SKM-1 (cell line): ENCODE results near the gene PROB1.

Experiments used
- DNase-seq: peaks from one replicate; lab custom pipeline; 2025; ENCODE audit not compliant: unreplicated experiment; lab: John Stamatoyannopoulos, UW

The PROB1 gene

DNA sequence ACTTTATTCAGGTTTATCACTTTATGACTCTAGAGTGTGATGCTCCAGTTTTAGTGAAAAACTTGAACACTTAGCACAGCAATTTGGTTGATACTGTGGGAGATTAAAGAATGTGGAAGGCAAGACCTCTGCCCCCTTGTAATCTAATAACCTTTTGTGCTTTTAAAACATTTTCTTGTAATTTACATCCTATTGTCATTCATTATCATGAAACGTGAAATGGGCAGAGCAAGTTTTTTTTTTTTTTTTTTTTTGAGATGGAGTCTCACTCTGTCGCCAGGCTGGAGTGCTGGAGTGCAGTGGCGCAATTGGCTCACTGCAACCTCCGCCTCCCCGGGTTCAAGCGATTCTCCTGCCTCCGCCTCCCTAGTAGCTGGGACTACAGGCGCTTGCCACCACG, 51.4 kb downstream of the PROB1 start:
- DNase-seq: no peak

DNA sequence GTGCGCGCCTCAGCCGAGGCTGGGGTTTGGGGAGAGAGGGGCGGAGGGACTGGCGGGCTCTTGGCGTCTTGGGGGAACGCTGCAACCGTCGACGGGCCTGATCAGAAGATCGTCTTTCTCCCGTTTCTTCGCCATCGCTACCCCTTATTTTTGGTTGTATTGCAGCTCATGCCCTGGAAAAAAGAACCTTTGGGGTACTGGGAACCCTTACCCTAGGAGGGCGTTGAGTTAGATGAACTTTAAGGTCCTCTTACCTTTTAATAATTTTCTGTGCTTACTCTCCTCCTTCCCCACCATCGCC, 52.5 kb downstream of the PROB1 start:
- no peak for DNase-seq

DNA sequence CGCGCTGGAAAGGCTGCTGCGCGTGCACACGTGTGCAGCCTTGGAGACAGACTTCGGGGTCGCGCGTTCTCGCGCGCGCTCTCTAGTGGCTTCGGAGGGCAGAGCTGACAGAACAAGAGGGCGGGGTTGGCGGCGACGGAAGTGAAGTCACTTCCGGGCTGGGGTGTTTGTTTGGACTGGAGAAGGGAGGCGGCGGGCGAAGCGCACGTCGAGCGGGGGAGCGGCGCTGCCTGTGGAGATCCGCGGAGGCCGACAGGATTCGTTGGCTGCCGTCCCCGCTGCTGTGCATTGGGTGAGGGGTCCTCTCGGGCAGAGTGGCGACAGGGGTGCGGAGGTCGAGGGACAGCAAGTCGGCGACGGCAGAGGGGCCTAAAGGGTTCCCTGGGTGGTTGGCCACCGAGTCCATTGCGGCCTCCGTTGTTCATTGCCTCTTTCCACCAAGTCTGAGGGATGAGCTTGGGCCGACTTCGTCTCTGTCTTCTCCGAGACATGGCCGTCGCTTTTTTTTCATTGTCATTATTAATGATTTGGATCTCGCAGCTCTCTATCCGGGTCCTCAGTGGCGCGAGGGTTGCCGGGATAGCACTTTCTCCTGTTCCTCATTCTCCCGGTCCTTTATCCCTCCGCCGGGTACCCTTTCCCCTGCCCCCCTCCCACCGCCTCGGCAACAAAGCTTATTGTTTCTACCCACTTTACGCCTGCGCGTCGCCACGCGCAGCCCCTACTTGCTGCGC, 53.0 kb downstream of the PROB1 start, which contains the start of gene PAIP2:
TSS of gene PAIP2 (plus strand) at position 166 of the 734 bp plus-strand sequence. CDS start 21,931 bp downstream, outside the sequence.
- DNase-seq: peak; percentile 90

DNA sequence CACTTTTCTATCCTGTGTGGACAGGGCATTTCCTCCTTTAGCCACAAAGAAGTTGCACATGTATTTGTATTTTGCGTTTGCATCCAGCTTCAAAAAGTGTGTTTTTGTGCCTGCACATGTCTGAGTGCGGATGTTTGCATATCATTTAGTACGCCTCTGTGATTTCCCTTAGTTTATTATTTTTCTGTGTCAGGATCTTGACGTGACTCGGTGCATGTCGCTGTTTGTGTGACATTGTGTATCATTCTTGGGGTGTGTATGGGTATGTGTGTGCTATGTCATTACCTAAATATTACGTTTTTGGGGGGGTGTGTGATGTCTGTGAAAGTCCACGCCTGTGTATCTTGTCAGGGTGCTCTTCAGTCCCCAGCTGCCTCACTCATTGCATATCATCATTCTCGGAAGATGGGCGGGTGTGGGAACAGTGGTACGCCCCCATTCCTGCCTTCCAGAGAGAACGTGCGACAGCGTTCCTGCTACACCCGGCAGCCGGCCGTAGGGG, 53.7 kb downstream of the PROB1 start:
- DNase-seq: no peak
